Right lobe of liver (tissue), 4 donors: Measurements from ENCODE around the gene DIP2C.

Experiments used
- CTCF ChIP-seq, 4 donors: fragments of 200-600 bp in 3 of 4; fragments of 450-650 bp in 1 of 4; IDR thresholded peaks; one replicate each; pipeline versions ENCODE4 v1.5.1 to v1.8.0; 2016 to 2022; ENCODE audit warnings: antibody characterized with exemption in 4 of 4, mild to moderate bottlenecking in 2 of 4
- POLR2A ChIP-seq: fragments of 450-650 bp; IDR thresholded peaks from one replicate; pipeline ENCODE4 v1.6.1; 2017; ENCODE audit warnings: antibody characterized with exemption, mild to moderate bottlenecking
- donor health status: DM: no; HTN: no; CAD: no.
- donor health status: DM: no; HTN: no; CAD: no.
- donor health status: DM: no; HTN: yes; CAD: no.

- TF ChIP-seq CTCF (IDR thresholded peaks at IDR 0.05) (no peak), POLR2A (no peak)
Observed at GRCh38 chr10:637221-637620, 52.2 kb downstream of the DIP2C start.
